ENCODE measurements around the gene MPV17.

- no peak for TF ChIP-seq CTCF (optimal IDR thresholded peaks at IDR 0.05 in 1 of 3, IDR thresholded peaks at IDR 0.05 in 1 of 3, conservative IDR thresholded peaks at IDR 0.05 in 1 of 3; ENCODE audit: extremely low read depth in 1 of 3, insufficient read depth in 2 of 3, low read length in 3 of 3)
- TF ChIP-seq EZH2 (IDR thresholded peaks at IDR 0.05; ENCODE audit: low read length): peak; percentile 2
These were observed 40.0 kb downstream of the MPV17 start for GRCh38 chr2:27282892-27283291.
